HG03097 (cell line): ENCODE results near the gene ATP5MC2.
"Not testable (repeated sequence)": the region's sequence is repeated elsewhere in the genome, so short reads cannot be mapped to it uniquely, and the experiment has no call there.

Source experiments
- ATAC-seq: cut with Tn5 transposase; IDR thresholded peaks from one replicate; pipeline ENCODE4 v1.9.1; 2021; ENCODE audit not compliant: unreplicated experiment, low FRiP score

Gene ATP5MC2

GRCh38 chr12:53653595-53653994, 22.3 kb downstream of the ATP5MC2 start:
- ATAC-seq, result no peak

DNA sequence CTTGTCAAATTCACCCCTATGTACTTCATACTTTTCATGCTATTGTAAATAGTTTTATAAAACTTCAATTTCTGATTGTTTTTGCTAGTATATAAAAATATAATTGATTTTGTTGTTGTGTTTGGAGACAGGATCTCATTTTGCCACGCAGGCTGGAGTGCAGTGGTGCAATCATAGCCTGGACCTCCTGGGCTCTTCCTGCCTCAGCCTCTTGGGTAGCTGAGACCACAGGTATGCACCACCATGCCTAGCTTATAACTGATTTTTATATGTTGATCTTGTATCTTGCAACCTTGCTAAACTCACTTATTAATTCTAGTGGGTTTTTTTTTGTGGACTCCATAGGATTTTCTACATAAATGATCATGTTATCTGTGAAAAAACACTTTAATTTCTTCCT, 23.5 kb downstream of the ATP5MC2 start:
- no peak for ATAC-seq

GRCh38 chr12:53651737-53652136, 24.1 kb downstream of the ATP5MC2 start:
- no peak for ATAC-seq

DNA sequence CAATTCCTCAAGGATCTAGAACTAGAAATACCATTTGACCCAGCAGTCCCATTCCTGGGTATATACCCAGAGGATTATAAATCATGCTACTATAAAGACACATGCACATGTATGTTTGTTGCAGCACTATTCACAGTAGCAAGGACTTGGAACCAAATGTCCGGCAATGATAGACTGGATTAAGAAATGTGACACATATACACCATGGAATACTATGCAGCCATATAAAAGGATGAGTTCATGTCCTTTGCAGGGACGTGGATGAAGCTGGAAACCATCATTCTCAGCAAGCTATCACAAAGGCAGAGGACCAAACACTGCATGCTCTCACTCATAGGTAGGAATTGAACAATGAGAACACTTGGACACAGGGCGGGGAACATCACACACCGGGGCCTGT, 29.6 kb downstream of the ATP5MC2 start:
- ATAC-seq, result not testable (repeated sequence)

GRCh38 chr12:53645165-53645564, 30.7 kb downstream of the ATP5MC2 start:
- ATAC-seq, result no peak

DNA sequence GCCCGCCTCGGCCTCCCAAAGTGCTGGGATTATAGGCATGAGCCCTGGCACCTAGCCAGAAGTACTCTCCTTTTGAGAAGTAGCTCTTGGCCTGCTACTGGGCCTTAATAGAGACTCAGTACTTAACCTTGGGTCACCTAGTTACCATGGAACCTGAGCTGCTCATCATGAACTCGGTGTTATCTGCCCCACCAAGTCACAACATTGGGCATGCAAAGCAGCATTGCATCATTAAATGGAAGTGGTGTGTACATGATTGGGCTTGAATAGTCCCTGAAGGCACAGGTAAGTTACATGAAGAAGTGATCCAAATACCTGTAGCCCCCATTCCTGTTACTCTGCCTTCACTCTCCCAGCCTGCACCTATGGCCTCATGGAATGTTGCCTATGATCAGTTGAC, 31.8 kb downstream of the ATP5MC2 start:
- no peak for ATAC-seq

- ATAC-seq, result no peak
Measured at GRCh38 chr12:53643232-53643979, 32.5 kb downstream of the ATP5MC2 start.

GRCh38 chr12:53638057-53638456, 37.8 kb downstream of the ATP5MC2 start:
- no peak for ATAC-seq

GRCh38 chr12:53636641-53637040, 39.2 kb downstream of the ATP5MC2 start:
- ATAC-seq, result no peak

GRCh38 chr12:53635708-53636107, 40.2 kb downstream of the ATP5MC2 start:
- not testable (repeated sequence) for ATAC-seq

DNA sequence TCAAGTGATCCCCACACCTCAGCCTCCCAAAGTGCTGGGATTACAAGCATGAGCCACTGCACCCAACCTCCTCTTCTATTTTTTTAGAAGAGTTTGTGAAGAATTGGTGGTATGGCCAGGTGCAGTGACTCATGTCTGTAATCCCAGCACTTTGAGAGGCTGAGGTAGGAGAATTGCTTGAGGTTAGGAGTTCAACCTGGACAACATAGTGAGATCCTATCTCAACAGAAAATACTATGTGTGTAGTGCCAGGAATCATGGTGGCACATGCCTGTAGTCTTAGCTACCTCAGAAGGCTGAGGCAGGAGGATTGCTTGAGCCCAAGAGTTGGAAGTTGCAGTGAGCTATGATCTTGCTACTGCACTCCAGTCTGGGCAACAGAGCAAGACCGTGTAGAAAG, 44.2 kb downstream of the ATP5MC2 start:
- ATAC-seq, result no peak

DNA sequence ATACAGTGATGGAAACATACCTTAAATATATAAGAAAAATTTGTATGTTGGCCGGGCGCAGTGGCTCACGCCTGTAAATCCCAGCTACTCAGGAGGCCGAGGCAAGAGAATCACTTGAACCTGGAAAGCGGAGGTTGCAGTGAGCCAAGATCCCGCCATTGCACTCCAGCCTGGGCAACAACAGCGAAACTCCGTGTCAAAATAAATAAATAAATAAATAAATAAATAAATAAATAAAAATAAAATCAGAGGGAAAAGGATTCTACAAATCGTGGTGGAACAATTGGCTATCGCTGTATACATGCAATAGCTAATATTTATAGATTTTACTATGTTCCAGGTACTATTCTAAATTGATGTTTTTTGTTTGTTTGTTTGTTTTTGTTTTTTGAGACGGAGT, 48.0 kb downstream of the ATP5MC2 start:
- ATAC-seq, result no peak

DNA sequence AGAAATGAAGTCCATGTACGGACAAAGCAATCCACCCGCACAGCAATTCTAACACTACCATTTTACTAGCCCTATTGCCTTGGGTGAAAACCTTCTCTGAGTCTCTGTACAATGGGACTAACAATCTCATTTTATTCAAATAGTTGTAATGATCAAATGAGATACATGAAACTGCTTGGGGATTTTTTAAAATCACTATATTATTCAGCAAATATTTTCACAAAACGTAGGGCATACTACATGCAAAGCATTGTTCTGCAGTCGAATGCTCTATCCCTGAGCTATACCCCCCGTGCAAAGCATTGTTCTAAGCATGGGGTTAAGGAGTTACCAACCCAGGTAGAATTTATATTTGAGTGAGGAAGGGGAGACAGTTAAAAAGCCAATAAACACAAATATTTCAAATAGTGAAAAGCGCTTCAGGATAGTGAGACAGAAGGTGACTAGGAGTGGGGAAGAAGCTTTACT, 49.1 kb downstream of the ATP5MC2 start:
- no peak for ATAC-seq

- peak; percentile 94 for ATAC-seq
Measured at GRCh38 chr12:53625946-53626701, 49.8 kb downstream of the ATP5MC2 start, which contains the start of gene ATF7. ATF7 (minus strand) TSS chr12:53626382; CDS start chr12:53601000, 25,382 bp downstream.

- ATAC-seq, result no peak
Measured at GRCh38 chr12:53625373-53625945, 50.4 kb downstream of the ATP5MC2 start.

GRCh38 chr12:53624956-53625355, 50.9 kb downstream of the ATP5MC2 start:
- ATAC-seq, result no peak

GRCh38 chr12:53624458-53624857, 51.4 kb downstream of the ATP5MC2 start:
- no peak for ATAC-seq

DNA sequence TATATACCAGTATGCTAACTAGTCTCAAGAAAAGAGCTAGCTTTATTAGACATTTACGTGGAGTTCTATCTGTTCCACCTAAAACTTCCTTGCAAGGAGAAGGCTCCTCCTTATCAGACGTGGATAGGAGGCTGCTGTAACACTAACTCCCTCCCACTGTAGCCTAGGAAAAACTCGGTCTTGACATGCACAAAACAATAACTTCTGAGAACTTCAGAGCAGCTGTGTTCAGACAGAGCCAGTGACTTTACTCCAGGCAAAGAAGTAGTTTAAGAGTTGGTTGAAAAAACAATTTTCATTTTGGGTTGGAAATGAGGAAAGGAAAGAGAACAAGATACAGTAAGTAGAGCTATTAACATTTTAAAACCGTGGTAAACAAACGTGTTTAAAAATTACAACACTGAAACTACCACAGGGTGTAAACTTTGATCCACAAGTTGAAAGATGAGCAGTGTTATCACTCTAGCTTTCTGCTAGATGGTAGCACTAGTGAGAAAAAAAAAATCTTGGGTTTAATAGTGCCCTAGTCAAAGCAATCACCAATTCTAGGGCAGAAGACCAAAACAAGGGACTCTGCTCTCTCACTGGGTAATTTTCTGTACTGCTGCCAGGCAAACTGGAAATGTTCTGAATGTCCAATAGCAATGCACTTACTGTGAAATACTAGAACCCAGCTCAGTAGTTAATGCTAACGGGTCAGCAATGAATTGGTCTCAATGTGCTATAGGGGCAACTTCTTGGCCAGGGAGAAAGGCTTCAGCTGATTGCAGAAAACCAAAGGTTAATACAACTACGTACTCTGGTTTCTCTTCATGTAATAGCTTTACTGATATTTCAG, 52.1 kb downstream of the ATP5MC2 start:
- ATAC-seq, result no peak

GRCh38 chr12:53622724-53623123, 53.2 kb downstream of the ATP5MC2 start:
- no peak for ATAC-seq

- ATAC-seq, result no peak
Measured at GRCh38 chr12:53618275-53618674, 57.6 kb downstream of the ATP5MC2 start.

GRCh38 chr12:53617700-53618099, 58.2 kb downstream of the ATP5MC2 start:
- no peak for ATAC-seq
